ENCODE data around the gene ANKHD1. TPM values are rescaled to one million over a fixed set of nuclear protein-coding genes. Genes with fewer than 3 reads are reported as not detected.

The ANKHD1 gene
- total and polyA plus RNA-seq, 2 of the 8 experiments (the other 6 are each of a cell fraction or from before 2014, with no cell fraction given), result 69.9 to 108 TPM

DNA sequence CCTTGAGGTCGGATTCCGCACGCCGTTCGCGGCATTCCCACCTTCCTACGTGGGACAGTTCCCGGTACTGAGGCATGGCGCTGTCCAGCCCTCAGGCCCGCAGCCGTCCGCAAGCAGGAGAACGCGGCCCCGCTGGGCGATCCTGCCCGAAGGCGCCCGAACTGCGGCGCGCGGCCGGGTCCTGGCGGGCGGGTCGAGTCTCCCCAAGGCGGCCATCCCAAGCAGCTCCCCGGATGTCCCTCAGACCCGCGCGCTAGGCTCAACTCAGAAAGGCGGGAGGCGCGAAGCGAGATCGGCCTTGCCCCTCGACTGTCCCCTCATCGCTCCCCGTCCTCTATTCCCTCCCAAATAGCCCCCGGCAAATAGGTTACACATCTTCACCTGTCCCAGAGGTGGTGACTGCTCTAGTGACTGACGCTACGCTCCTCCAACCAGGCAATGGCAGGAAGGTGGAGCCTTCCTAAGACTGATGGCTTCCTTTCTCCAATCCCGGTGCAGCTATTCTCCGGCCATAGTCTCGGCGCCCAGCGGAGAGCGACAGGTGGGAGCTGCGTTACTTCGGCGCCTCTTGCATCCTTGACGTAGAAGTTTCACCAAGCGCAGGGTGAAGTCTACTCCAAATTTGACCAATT is 787 bp upstream of the ANKHD1 start:
- Histone ChIP-seq H2BK12ac (ENCODE audit: low read depth, low read length) (no peak overlapping the region; the same call in 1 of the 2 replicates), H2BK5ac (ENCODE audit: low read depth, low read length) (peak overlapping the region; percentile 97), H3K4me1 (replicated peaks in 1 of 4; ENCODE audit: control insufficient read depth in 3 of 4, insufficient read depth in 4 of 4, low read length in 3 of 4) (peaks cover 0 to 6% (median 5%) of the 10 kb centered on the region in 4 experiments; a peak in 5 of 7 replicates), H3K4ac (replicated peaks; ENCODE audit: insufficient read length, low read depth, low read length) (peak overlapping the region; percentile 58), H3K14ac (ENCODE audit: insufficient read length) (no peak overlapping the region), H4K5ac (ENCODE audit: insufficient read length, low read depth, low read length) (peak overlapping the region; percentile 98), H3K27me3 (replicated peaks in 1 of 4; ENCODE audit: control insufficient read depth in 3 of 4, extremely low read depth in 1 of 4, insufficient read depth in 3 of 4, low read length in 3 of 4) (no peaks in the 10 kb centered on the region), H3K9ac (replicated peaks in 1 of 4; ENCODE audit: extremely low read depth in 1 of 4, low read depth in 3 of 4, low read length in 3 of 4) (peak overlapping the region; percentile 56 to 98 (median 92)), H3K9me3 (ENCODE audit: insufficient read depth in 2 of 2, low read depth in 1 of 2, low read length in 1 of 2) (no peaks in the 10 kb centered on the region), H2BK15ac (ENCODE audit: low read length) (peak overlapping the region; percentile 49; the same call in 1 of the 2 replicates), H4K8ac (ENCODE audit: extremely low read depth, insufficient read depth, low read length) (peak overlapping the region; percentile 41; the same call in 1 of the 2 replicates), H4K20me1 (replicated peaks in 1 of 2; ENCODE audit: control insufficient read depth in 1 of 2, insufficient read depth in 2 of 2, low read length in 2 of 2) (peaks cover 11 to 15% of the 10 kb centered on the region in 2 experiments), H2BK20ac (ENCODE audit: low read length) (peak overlapping the region; percentile 91; the same call in 1 of the 2 replicates), H3K4me3 (ENCODE audit: extremely low read depth in 1 of 4, insufficient read depth in 2 of 4, low read depth in 3 of 4, low read length in 4 of 4) (peak overlapping the region; percentile 94 to 100 (median 97)), H3K27ac (ENCODE audit: low read depth, low read length) (peak overlapping the region; percentile 92), H3K4me2 (ENCODE audit: insufficient read depth in 1 of 2, low read depth in 2 of 2, low read length in 2 of 2) (peak overlapping the region; percentile 79 to 85), H2AK5ac (ENCODE audit: low read depth, low read length) (no peak overlapping the region), H3K56ac (replicated peaks; ENCODE audit: insufficient read length, low read depth, low read length) (peak overlapping the region; percentile 96), H3K79me1 (ENCODE audit: low read depth, low read length) (no peaks in the 10 kb centered on the region; the same call in 1 of the 2 replicates), H3K23me2 (ENCODE audit: low read depth, low read length) (peaks cover 4% of the 10 kb centered on the region), H4K91ac (replicated peaks; ENCODE audit: insufficient read length, low read length) (peak overlapping the region; percentile 87), H3K23ac (ENCODE audit: insufficient read length) (no peak overlapping the region), H3K79me2 (ENCODE audit: control insufficient read depth in 1 of 2, insufficient read depth in 2 of 2, low read length in 2 of 2) (peaks cover 33 to 47% of the 10 kb centered on the region in 2 experiments), H2BK120ac (replicated peaks; ENCODE audit: low read depth, low read length) (no peak overlapping the region), H2AFZ (ENCODE audit: low read length) (peak overlapping the region; percentile 98), H3K18ac (ENCODE audit: extremely low read depth, low read length) (peak overlapping the region; percentile 94), H3K36me3 (ENCODE audit: control insufficient read depth in 2 of 4, insufficient read depth in 4 of 4, low read length in 3 of 4) (no peaks in the 10 kb centered on the region)
- CTCF ChIA-PET (ENCODE audit: partially characterized antibody), result interaction anchor here (0.9 to 2.1 kb wide), 4 partner anchors 27 to 159 kb away, joined by 3 to 7 read pairs (median 4); no protein-coding TSS in a partner anchor
- DNase-seq (ENCODE audit: low read depth in 1 of 2, low spot score in 2 of 2) (peak; percentile 93), FAIRE-seq (no peak)
- POLR2A ChIA-PET (ENCODE audit: partially characterized antibody), result interaction anchor here (0.6 to 2.9 kb wide), 20 partner anchors 10 to 1106 kb away, joined by 3 to 29 read pairs (median 4); partner anchors contain the start of genes HBEGF, IK, NDUFA2 and PFDN1
- 3% methylated on average over 54 of the region's 54 CpGs; no CpG with 5 or more reads in 1 of the 2 experiments for WGBS, 2 experiments (ENCODE audit: extremely low coverage in 1 of 2, insufficient coverage in 1 of 2, insufficient read length in 1 of 2, insufficient replicate concordance in 2 of 2, low coverage in 1 of 2, low lambda C conversion rate in 2 of 2, missing lambda C conversion rate in 1 of 2)
- TF ChIP-seq SIX5 (IDR thresholded peaks at IDR 0.05; ENCODE audit: low read depth, low read length) (no peak), SP4 (IDR thresholded peaks at IDR 0.05; ENCODE audit: low read length) (peak; percentile 57), NRF1 (IDR thresholded peaks at IDR 0.05; ENCODE audit: low read depth, low read length) (no peak), SIN3A (conservative IDR thresholded peaks at IDR 0.05 in 1 of 2, IDR thresholded peaks at IDR 0.05 in 1 of 2; ENCODE audit: low read depth in 1 of 2, low read length in 2 of 2) (peak; percentile 99), SP1 (IDR thresholded peaks at IDR 0.05; ENCODE audit: low read depth, low read length) (peak; percentile 34; the same call in 1 of the 2 replicates), BCL11A (IDR thresholded peaks at IDR 0.05; ENCODE audit: low read depth in 2 of 2, low read length in 2 of 2) (no peak), HDAC2 (IDR thresholded peaks at IDR 0.05; ENCODE audit: borderline replicate concordance in 1 of 2, low read depth in 2 of 2, low read length in 2 of 2) (peak; percentile 87 to 99), CBX8 (IDR thresholded peaks at IDR 0.05; ENCODE audit: borderline replicate concordance, low read depth, low read length) (no peak)
- TF ChIP-seq, protein P1, sequence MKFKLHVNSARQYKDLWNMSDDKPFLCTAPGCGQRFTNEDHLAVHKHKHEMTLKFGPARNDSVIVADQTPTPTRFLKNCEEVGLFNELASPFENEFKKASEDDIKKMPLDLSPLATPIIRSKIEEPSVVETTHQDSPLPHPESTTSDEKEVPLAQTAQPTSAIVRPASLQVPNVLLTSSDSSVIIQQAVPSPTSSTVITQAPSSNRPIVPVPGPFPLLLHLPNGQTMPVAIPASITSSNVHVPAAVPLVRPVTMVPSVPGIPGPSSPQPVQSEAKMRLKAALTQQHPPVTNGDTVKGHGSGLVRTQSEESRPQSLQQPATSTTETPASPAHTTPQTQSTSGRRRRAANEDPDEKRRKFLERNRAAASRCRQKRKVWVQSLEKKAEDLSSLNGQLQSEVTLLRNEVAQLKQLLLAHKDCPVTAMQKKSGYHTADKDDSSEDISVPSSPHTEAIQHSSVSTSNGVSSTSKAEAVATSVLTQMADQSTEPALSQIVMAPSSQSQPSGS (IDR thresholded peaks at IDR 0.05; ENCODE audit: low read length), result 0 out of 2 replicates have a peak, but pooled peaks have one; percentile 74

All from H1 (cell line).